ENCODE results near the gene FUCA2.
A peak's percentile ranks its signal among the peaks of the same experiment; 100 is the strongest.

The FUCA2 gene

DNA sequence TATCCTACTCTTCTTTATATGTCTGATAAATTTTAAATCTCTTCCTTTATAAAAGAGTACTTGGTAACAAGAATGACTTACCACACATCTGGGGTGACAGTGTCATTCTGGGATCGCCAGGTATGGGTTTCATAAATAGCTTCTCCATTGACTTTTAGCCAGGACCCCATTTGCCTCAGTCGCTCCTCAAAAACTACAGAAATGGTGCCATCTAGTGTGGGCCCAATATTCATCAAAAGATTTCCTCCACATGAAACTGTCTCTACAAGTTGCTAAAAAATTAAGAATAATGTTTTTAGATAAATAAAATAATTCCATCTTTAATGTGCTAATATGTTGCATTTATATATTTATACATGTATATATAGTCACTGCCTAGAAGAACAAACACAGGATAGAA, 9.7 kb downstream of the FUCA2 start:
- Histone ChIP-seq H2AFZ (ENCODE audit: low read length) (no peak overlapping the region), H3K9me2 (replicated peaks; ENCODE audit: low read depth, low read length) (no peaks in the 10 kb centered on the region), H3K4me1 (ENCODE audit: insufficient read depth, low read length, poor library complexity, severe bottlenecking) (peaks cover 18% of the 10 kb centered on the region), H3K79me2 (ENCODE audit: insufficient read depth, low read length) (no peaks in the 10 kb centered on the region), H3K27me3 (ENCODE audit: insufficient read depth, low read length, poor library complexity, severe bottlenecking) (no peaks in the 10 kb centered on the region), H3K4me3 (ENCODE audit: low read length, poor library complexity, severe bottlenecking) (no peak overlapping the region), H3K4me2 (ENCODE audit: low read depth, low read length, poor library complexity, severe bottlenecking) (no peak overlapping the region), H3K9me3 (ENCODE audit: insufficient read depth, low read depth, low read length) (no peaks in the 10 kb centered on the region), H3K9ac (ENCODE audit: low read depth, low read length, poor library complexity, severe bottlenecking) (no peak overlapping the region), H3F3A (ENCODE audit: low read depth) (no peaks in the 10 kb centered on the region), H3K36me3 (ENCODE audit: insufficient read depth, low read length) (no peaks in the 10 kb centered on the region; the same call in 1 of the 2 replicates), H4K20me1 (ENCODE audit: insufficient read depth, low read length, poor library complexity, severe bottlenecking) (no peaks in the 10 kb centered on the region)
- TF ChIP-seq, protein P1, sequence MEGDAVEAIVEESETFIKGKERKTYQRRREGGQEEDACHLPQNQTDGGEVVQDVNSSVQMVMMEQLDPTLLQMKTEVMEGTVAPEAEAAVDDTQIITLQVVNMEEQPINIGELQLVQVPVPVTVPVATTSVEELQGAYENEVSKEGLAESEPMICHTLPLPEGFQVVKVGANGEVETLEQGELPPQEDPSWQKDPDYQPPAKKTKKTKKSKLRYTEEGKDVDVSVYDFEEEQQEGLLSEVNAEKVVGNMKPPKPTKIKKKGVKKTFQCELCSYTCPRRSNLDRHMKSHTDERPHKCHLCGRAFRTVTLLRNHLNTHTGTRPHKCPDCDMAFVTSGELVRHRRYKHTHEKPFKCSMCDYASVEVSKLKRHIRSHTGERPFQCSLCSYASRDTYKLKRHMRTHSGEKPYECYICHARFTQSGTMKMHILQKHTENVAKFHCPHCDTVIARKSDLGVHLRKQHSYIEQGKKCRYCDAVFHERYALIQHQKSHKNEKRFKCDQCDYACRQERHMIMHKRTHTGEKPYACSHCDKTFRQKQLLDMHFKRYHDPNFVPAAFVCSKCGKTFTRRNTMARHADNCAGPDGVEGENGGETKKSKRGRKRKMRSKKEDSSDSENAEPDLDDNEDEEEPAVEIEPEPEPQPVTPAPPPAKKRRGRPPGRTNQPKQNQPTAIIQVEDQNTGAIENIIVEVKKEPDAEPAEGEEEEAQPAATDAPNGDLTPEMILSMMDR (conservative IDR thresholded peaks at IDR 0.05; ENCODE audit: low read length): peak; percentile 56
- TF ChIP-seq EZH2phosphoT487 (IDR thresholded peaks at IDR 0.05; ENCODE audit: borderline replicate concordance): no peak

DNA sequence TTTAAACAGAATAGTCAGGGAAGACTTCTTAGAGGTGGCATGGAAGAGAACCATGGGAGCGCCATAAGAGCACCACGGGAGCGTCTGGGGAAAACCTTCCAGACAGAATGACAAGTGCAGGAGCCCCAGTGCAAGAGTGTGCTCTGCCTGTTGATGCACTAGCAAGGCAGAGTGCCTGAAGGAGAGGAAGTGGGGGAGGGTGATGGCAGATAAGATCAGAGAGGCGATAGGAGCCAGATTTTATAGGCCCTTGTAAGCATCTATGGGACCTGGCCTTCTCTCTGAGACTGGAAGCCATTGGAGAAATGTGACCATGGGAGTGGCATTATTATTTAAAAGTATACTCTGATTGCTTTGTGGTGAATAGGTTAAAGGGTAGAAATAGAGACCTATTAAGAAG, 13.1 kb downstream of the FUCA2 start:
- no peaks in the 10 kb centered on the region for H3F3A ChIP-seq (ENCODE audit: low read depth)
- no peak for TF ChIP-seq EZH2phosphoT487 (IDR thresholded peaks at IDR 0.05; ENCODE audit: borderline replicate concordance)
- TF ChIP-seq, protein P1 (conservative IDR thresholded peaks at IDR 0.05; ENCODE audit: low read length): no peak
- no peak overlapping the region for H3K9ac ChIP-seq (ENCODE audit: low read depth, low read length, poor library complexity, severe bottlenecking)
- no peaks in the 10 kb centered on the region for H3K9me2 ChIP-seq (replicated peaks; ENCODE audit: low read depth, low read length)
- peak overlapping the region; percentile 25 for H3K4me2 ChIP-seq (ENCODE audit: low read depth, low read length, poor library complexity, severe bottlenecking)
- H3K4me1 ChIP-seq (ENCODE audit: insufficient read depth, low read length, poor library complexity, severe bottlenecking): peaks cover 15% of the 10 kb centered on the region
- no peak overlapping the region for H2AFZ ChIP-seq (ENCODE audit: low read length)
- peaks cover 5% of the 10 kb centered on the region; the same call in 1 of the 2 replicates for H3K36me3 ChIP-seq (ENCODE audit: insufficient read depth, low read length)
- peak overlapping the region; percentile 11 for H3K4me3 ChIP-seq (ENCODE audit: low read length, poor library complexity, severe bottlenecking)
- no peaks in the 10 kb centered on the region for H3K79me2 ChIP-seq (ENCODE audit: insufficient read depth, low read length)
- H3K27me3 ChIP-seq (ENCODE audit: insufficient read depth, low read length, poor library complexity, severe bottlenecking): no peaks in the 10 kb centered on the region
- H3K9me3 ChIP-seq (ENCODE audit: insufficient read depth, low read depth, low read length): no peaks in the 10 kb centered on the region
- no peaks in the 10 kb centered on the region for H4K20me1 ChIP-seq (ENCODE audit: insufficient read depth, low read length, poor library complexity, severe bottlenecking)

DNA sequence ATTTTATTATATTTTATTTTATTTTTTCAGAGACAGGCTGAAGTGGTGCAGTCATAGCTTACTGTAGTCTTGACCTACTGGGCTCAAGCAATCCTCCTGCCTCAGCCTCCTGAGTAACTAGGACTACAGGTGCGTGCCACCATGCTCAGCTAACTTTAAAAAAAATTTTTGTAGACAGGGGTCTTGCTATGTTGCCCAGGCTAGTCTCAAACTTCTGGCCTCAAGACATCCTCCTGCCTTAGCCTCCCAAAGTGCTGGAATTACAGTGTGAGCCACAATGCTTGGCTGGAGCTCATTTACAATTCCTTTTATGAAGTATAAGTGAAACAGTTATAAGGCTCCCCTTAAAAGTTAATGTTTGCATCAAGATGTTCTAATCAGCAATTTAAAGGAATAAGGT, 14.5 kb downstream of the FUCA2 start:
- Histone ChIP-seq H3K4me3 (ENCODE audit: low read length, poor library complexity, severe bottlenecking) (no peak overlapping the region), H3K9me3 (ENCODE audit: insufficient read depth, low read depth, low read length) (no peaks in the 10 kb centered on the region), H3K9ac (ENCODE audit: low read depth, low read length, poor library complexity, severe bottlenecking) (no peak overlapping the region), H2AFZ (ENCODE audit: low read length) (no peak overlapping the region), H3K4me2 (ENCODE audit: low read depth, low read length, poor library complexity, severe bottlenecking) (no peak overlapping the region), H4K20me1 (ENCODE audit: insufficient read depth, low read length, poor library complexity, severe bottlenecking) (no peaks in the 10 kb centered on the region), H3F3A (ENCODE audit: low read depth) (no peaks in the 10 kb centered on the region), H3K9me2 (replicated peaks; ENCODE audit: low read depth, low read length) (no peaks in the 10 kb centered on the region), H3K79me2 (ENCODE audit: insufficient read depth, low read length) (no peaks in the 10 kb centered on the region), H3K36me3 (ENCODE audit: insufficient read depth, low read length) (peaks cover 5% of the 10 kb centered on the region; the same call in 1 of the 2 replicates), H3K4me1 (ENCODE audit: insufficient read depth, low read length, poor library complexity, severe bottlenecking) (peaks cover 15% of the 10 kb centered on the region), H3K27me3 (ENCODE audit: insufficient read depth, low read length, poor library complexity, severe bottlenecking) (no peaks in the 10 kb centered on the region)
- TF ChIP-seq EZH2phosphoT487 (IDR thresholded peaks at IDR 0.05; ENCODE audit: borderline replicate concordance): no peak
- TF ChIP-seq, protein P1 (conservative IDR thresholded peaks at IDR 0.05; ENCODE audit: low read length): no peak
